ENCODE results near the gene CXorf65.
A peak's percentile ranks its signal among the peaks of the same experiment; 100 is the strongest.

Gene CXorf65

DNA sequence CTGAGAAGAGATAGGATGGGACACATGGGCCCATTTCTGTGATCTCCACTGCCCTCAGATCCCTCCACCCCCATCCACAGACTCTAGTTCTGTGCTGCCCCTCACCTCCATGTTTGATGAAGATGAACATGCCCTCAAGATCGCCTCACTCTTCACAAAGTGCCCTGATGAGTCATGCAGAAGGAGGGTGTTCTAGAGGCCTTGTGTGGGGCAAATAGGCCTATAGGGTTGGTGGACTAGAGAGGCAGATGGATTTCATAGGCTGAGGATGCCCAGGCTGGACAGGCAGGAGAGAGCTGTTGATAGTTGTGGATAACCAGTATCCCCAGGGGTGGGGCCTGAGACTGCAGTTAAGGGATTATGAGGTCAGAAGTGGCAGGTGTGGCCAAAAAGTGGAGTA, at the start of gene CXorf65:
Gene CXorf65 (minus strand): TSS at position 314 of the 400 bp plus-strand sequence. CDS start 184 bp downstream, at position 130.
- peak; percentile 65 for DNase-seq

- DNase-seq, result no peak
These were observed 48.1 kb upstream of the CXorf65 start for GRCh38 chrX:71154641-71155040.

DNA sequence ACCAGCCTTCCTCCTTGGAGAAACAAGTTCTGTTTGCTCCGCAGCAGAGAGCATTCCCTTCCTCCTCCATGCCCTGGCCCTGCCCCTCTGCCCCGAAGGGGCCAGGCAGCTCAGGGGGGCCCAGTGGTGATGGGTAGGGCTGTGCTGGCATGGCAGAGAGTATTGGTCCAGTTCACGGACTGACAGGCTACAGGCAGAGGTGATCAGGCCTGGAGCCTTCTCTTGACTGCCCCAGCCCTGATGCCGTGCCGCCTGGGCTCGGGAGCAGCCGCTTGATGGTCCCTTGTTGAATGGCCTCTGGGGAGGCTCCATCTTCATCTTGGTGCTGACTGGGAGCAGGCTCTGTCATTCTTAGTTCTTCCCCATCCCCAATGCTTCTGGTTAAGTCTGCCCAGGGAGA, 47.7 kb upstream of the CXorf65 start:
- DNase-seq, result no peak

DNA sequence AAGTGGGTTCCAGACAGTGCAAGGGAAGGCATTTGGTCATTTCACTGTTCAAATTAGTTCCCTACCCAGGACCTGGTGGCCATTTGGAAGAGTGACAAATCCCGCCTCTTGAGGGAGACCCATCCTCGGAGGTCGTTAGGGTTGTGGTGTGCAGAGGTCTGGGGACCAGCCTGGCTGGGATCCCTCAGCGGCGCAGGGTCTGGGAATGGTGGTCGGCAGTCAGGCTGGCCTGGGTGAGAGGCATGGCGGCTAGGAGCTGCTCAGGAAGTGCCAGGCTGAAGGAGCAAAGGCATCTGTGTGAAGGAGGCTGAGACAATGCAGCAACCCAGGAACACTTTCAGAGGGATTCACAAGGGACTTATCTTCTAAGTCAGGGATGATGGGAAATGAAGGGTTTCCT, 44.8 kb upstream of the CXorf65 start:
- DNase-seq, result no peak

- no peak for DNase-seq
These were observed 41.7 kb upstream of the CXorf65 start for GRCh38 chrX:71148278-71148663.

- no peak for DNase-seq
These were observed 41.1 kb upstream of the CXorf65 start for GRCh38 chrX:71147496-71148277.

GRCh38 chrX:71144651-71145050, 38.1 kb upstream of the CXorf65 start, which contains the start of gene NLGN3:
TSS of gene NLGN3 (plus strand) at chrX:71144841. CDS start at chrX:71147750, 2,909 bp downstream.
- DNase-seq, result no peak

GRCh38 chrX:71143508-71143907, 37.0 kb upstream of the CXorf65 start:
- DNase-seq, result no peak

GRCh38 chrX:71140440-71140839, 33.9 kb upstream of the CXorf65 start:
- DNase-seq, result no peak

- DNase-seq, result peak; percentile 61
These were observed 25.0 kb upstream of the CXorf65 start for GRCh38 chrX:71131510-71131909.

DNA sequence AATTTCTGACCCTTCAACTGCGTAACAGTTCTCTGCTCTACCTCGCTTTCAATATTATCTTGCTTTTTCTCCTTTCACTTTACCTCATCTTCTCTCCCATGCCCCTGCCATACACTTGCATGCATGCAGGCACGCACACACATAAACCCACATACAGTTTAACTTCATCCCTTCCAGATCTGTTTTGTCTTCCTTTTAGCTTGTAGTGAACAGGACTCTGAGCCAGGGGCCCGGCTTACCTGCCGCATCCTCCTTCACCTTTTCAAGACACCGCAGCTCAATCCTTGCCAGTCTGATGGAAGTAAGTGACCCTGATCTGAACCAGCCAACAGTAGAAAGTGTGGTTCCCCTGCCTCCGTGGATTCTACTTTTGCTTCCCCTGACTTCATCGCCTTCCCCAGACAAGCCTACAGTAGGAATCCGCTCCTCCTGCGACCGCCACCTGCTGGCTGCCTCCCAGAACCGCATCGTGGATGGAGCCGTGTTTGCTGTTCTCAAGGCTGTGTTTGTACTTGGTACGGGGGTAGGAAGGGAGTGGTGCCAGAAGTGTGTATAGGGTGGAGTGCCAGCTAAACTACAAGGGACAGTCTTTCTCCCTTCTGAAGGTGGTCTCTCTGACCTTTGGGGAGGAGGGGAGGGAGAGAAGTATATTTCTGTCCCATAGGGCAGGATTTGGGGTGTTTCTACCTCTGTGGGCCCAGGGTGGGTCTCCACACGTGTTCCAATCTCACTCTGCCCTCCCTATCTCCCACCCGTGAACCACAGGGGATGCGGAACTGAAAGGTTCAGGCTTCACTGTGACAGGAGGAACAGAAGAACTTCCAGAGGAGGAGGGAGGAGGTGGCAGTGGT, 22.6 kb upstream of the CXorf65 start:
- DNase-seq, result peak; percentile 74

DNA sequence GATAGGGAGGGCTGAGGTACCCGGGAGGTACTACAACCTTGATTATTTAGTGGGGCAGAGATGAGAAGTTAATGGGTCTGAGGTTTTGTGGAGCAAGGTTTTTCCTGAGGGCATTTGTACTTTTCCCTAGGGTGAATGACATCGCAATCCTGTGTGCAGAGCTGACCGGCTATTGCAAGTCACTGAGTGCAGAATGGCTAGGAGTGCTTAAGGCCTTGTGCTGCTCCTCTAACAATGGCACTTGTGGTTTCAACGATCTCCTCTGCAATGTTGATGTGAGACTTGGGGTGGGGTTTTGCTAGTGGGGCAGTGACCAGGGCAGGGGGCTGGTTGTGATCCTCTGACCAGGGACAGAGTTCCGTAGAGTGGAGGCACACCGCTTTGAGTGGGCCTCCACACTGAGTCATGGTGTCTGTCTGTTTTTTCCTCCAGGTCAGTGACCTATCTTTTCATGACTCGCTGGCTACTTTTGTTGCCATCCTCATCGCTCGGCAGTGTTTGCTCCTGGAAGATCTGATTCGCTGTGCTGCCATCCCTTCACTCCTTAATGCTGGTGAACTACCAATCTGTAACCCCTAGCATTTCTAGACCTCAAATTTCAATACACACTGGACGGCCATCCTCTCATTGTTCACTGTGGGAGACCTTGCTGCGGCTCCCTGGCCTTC, 21.8 kb upstream of the CXorf65 start:
- DNase-seq, result no peak

- peak; percentile 6 for DNase-seq
These were observed 12.5 kb upstream of the CXorf65 start for GRCh38 chrX:71118985-71119535.

DNA sequence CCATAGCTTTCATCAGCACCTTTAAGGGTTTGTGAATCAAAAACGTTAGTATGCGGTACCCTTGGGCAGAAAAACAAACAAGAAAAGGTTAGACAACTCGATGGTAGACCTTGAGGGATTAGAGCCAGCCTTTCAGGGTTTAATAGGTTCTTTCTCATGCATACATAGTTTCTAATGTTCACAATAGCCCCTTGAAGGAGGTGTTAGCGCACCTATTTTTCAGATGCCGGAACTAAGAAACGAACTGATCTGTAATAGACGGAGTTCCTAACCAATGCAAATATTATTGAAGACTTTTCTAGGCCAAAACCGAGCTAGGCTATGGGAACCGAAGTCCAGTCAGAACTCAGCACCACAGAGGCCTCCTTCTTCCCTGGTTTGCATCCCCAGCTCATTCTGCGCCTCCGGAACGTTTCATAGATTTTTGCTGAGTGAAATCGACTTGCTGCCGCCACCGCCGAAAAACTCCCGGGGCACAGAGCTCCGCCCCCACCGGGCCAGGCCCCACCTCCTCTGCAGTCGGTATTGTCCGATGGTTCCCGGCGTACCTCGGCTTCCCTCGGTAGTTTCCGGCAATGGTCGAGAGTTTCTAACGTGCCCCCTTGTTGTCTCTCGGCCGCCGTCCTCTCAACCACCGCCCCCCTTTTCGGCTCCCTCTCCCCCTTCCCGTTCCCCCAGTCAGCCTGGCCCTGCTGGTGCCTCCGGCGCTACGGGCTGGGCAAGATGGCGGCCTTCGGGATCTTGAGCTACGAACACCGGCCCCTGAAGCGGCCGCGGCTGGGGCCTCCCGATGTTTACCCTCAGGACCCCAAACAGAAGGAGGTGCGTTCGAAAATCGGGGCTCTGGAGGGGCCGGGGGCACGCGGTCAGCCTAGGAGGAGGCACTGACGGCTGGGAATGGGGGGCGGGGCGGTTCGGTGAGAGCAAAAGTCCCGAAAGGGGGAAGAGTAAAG, 11.8 kb upstream of the CXorf65 start, which contains the start of gene MED12:
Gene MED12 (plus strand): TSS at position 565 of the 953 bp plus-strand sequence. CDS start 159 bp downstream, at position 724.
- peak; percentile 88 for DNase-seq

- no peak for DNase-seq
These were observed 10.8 kb upstream of the CXorf65 start for GRCh38 chrX:71117358-71117757.

DNA sequence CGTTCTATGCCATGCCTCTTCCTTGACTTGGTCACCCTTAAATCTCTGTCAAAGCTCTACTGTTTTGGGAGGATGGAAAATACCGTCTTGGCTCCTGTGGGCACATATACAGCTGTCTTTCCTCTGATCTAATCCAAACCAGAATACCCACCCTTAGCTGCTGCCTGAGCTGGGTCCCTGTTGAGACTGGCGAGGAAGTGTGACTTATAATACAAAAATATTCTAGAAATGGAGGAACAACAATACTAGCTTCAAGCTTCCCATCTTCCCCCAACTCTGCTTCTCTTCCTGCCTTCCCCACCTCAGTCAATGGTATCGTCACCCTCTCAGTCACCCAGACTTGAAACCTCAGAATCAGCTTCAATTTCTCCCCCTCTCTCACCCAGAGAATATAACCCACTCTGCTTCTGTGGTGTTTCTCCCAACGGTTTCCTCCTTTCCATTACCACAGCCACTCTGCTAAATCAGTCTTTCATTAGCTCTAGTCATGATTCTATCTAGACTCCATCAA, 5.4 kb upstream of the CXorf65 start:
- peak; percentile 50 for DNase-seq

- DNase-seq, result peak; percentile 66
These were observed 4.8 kb upstream of the CXorf65 start, which contains the start of gene IL2RG for GRCh38 chrX:71111141-71111843. TSS of gene IL2RG (minus strand) at chrX:71111577. CDS start at chrX:71111539, 38 bp downstream.

- DNase-seq, result peak; percentile 11
These were observed 2.5 kb upstream of the CXorf65 start for GRCh38 chrX:71109051-71109450.

GRCh38 chrX:71107762-71108360, 1.3 kb upstream of the CXorf65 start:
- DNase-seq, result peak; percentile 66

- DNase-seq, result peak; percentile 34
These were observed 705 bp upstream of the CXorf65 start for GRCh38 chrX:71107245-71107644.

Data from OCI-M1 (cell line).